G401 (cell line): ENCODE data around the gene RHOD. TPM values are rescaled to one million over a fixed set of nuclear protein-coding genes. Genes with fewer than 3 reads are reported as not detected.

Experiments used
- DNase-seq: peaks from one replicate; pipeline ENCODE4 v3.0.0-alpha.2; 2015; ENCODE audit warnings: low spot score
- in situ Hi-C: cut with HindIII; loops from 2 replicates; pipeline ENCODE4 v1.10.0; 2016; ENCODE audit warnings: low sequenced_read_pairs, mixed read lengths
- total RNA-seq: library from RNA; depleted of rRNA; stranded (reverse); fragments of >200 nt; shearing (Covaris generic); gene quantifications from 2 replicates; pipeline ENCODE4 v1.2.3, GENCODE V29; 2014

Gene RHOD
- total RNA-seq, 1 experiment from 2014 or later: not detected

GRCh38 chr11:67099831-67100324 lies 43.2 kb downstream of the RHOD start:
- no peak for DNase-seq
- in situ Hi-C loops: no loop called here

DNA sequence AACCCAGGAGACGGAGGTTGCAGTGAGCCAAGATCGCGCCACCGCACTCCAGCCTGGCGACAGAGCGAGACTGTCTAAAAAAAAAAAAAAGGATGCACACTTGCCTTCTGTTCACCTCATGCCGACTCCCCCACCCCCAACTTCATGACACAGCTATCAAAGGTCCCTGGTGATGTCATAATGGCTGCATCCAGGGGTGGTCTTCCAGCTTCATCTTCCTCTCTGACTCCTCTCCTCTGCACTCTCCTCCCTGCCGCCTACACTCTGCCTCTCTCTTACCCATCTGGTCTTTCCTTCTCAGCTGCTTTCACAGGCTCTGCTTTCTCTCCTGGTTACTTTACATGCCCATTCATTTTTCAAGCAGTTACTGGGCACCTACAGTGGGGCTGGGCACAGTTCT lies 46.0 kb downstream of the RHOD start:
- DNase-seq: no peak
- in situ Hi-C loops: no loop called here

GRCh38 chr11:67105964-67106363 lies 49.3 kb downstream of the RHOD start:
- no peak for DNase-seq
- in situ Hi-C loops: no loop called here

GRCh38 chr11:67111261-67111660 lies 54.6 kb downstream of the RHOD start:
- in situ Hi-C loops: loop anchor here (10.0 kb wide), 1 partner anchor 124 kb away; no protein-coding TSS in a partner anchor
- no peak for DNase-seq

- in situ Hi-C loops: loop anchor here (10.0 kb wide), 1 partner anchor 122 kb away; no protein-coding TSS in a partner anchor
- no peak for DNase-seq
Observed at GRCh38 chr11:67113231-67113721, 56.6 kb downstream of the RHOD start.

- in situ Hi-C loops: loop anchor here (10.0 kb wide), 1 partner anchor 120 kb away; no protein-coding TSS in a partner anchor
- no peak for DNase-seq
Observed at GRCh38 chr11:67114275-67114896, 57.7 kb downstream of the RHOD start.

GRCh38 chr11:67116758-67117105 lies 60.1 kb downstream of the RHOD start:
- no peak for DNase-seq
- in situ Hi-C loops: loop anchor here (10.0 kb wide), 1 partner anchor 118 kb away; no protein-coding TSS in a partner anchor

GRCh38 chr11:67117176-67117575 lies 60.5 kb downstream of the RHOD start:
- DNase-seq: no peak

DNA sequence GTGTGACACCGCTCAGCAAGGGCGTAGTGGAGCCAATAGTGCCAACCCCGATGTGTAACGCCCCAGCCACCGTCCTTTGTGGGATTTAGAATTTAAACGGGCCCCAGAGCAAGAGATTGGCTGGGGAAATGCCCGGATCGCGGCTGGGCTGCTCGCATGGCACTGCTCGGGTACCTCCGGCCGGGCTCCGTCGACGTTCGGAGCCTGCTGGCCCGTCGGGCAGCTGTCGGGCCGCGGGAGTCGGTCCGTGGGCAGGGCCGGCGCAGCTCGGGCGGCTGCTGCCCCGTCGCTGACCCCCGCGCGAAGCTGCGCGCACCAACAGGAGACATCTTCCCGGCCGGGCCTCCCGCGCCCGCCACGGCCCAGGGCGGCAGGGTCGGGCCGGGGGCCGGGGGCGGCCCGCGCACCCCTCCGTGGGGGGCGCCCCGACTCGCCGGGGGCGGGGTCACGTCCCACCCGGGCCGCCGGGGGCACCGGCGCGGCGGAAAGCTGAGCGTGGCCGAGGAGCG lies 61.1 kb downstream of the RHOD start:
- in situ Hi-C loops: loop anchor here (10.0 kb wide), 1 partner anchor 117 kb away; no protein-coding TSS in a partner anchor
- peak; percentile 33 for DNase-seq

More at GRCh38 chr11:67117176-67117575, 60.5 kb downstream of the RHOD start:
- in situ Hi-C loops: loop anchor here (10.0 kb wide), 1 partner anchor 118 kb away; no protein-coding TSS in a partner anchor

DNA sequence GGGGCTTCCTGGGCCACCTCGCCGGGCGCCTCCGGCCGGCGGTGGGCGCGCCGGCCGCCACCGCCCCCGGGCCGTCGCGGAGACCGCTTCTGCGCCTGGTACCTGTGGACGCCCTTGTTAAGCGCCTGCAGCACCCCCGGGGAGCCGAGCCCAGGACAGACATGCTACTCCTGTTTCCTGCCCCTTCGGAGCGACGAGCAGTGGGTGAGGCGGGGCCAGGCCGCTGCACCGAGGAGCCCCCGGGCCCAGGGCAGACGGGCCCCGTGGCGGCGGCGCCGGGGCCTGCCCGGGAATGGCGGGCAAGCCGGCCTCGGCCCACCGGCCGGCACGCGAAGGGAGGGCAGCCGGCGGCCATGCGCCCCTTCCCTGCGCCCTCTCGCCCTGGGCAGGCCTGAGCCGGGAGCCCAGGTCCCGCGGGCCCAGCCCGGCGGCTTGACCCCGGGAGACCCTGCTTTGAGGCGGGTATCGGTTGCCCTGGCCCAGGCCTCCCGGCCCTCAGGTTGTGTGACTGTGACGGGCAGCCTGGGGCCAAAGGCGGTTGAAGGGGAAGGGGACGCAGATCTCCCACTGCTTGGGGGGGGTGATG lies 61.6 kb downstream of the RHOD start:
- in situ Hi-C loops: loop anchor here (10.0 kb wide), 1 partner anchor 117 kb away; no protein-coding TSS in a partner anchor

GRCh38 chr11:67118801-67119584 lies 62.3 kb downstream of the RHOD start, which contains the start of gene KDM2A:
TSS of gene KDM2A (plus strand) at chr11:67119263. CDS start at chr11:67121317, 2,054 bp downstream.
- in situ Hi-C loops: loop anchor here (10.0 kb wide), 1 partner anchor 116 kb away; no protein-coding TSS in a partner anchor
- peak; percentile 98 for DNase-seq

More for the DNA sequence above, 61.6 kb downstream of the RHOD start:
- DNase-seq: peak; percentile 33

DNA sequence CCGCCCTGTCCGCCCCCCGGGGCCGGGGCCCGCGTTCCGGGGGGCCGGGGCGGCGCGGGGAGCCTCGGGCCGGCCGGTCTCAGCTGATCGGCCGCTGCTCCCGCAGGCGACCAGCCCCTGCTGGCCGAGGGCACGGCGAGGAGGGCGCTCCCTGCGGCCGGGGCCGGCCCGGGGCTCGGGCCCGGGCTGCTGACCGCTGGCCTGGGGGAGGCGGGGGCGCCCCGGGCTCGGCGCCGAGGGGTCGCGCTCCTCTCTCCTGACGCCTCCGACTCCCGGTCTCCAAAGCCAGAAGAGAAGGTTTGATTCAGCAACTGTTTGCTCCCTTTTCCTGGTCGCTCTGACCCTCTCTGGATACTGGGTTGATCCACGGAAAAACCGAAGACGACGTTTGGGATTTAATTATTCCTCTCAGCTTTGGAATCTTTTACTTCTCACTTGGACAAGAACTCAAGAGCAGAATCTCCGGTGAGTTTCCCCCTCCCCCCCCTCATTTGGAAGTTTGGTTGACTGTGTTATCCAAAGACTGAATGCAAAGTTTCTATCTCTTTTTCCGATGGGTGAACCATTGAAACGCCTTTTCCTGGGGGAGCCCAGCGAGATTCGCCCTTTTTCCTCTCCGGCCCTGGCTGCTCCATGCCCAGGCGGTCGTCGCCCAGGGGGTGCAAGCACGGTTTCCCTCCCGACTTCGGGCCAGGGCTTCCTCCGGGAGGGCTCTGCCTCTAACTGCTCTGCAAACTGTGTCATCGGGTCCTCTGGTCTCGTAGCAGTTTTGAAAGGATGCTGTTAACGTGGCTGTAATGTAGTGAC lies 63.1 kb downstream of the RHOD start:
- in situ Hi-C loops: loop anchor here (10.0 kb wide), 1 partner anchor 115 kb away; no protein-coding TSS in a partner anchor
- DNase-seq: peak; percentile 33

- DNase-seq: no peak
- in situ Hi-C loops: no loop called here
Observed at GRCh38 chr11:67120456-67120855, 63.8 kb downstream of the RHOD start.

- DNase-seq: peak; percentile 41
- in situ Hi-C loops: no loop called here
Observed at GRCh38 chr11:67120881-67121710, 64.4 kb downstream of the RHOD start.
